ENCODE data around the gene BLOC1S4.
"Not testable (repeated sequence)": the region's sequence is repeated elsewhere in the genome, so short reads cannot be mapped to it uniquely, and the experiment has no call there.

BLOC1S4 gene

GRCh38 chr4:6746721-6747293 lies 30.8 kb downstream of the BLOC1S4 start:
- DNase-seq, result no peak

- DNase-seq, result no peak
Observed at GRCh38 chr4:6747294-6748051, 31.5 kb downstream of the BLOC1S4 start.

- DNase-seq, result no peak
Observed at GRCh38 chr4:6748286-6748685, 32.3 kb downstream of the BLOC1S4 start.

GRCh38 chr4:6749340-6750171 lies 33.6 kb downstream of the BLOC1S4 start:
- DNase-seq, result peak; percentile 88 to 96

- DNase-seq, result no peak
Observed at GRCh38 chr4:6750286-6751221, 34.6 kb downstream of the BLOC1S4 start.

GRCh38 chr4:6751611-6752485 lies 35.9 kb downstream of the BLOC1S4 start:
- no peak for DNase-seq

GRCh38 chr4:6752486-6752829 lies 36.5 kb downstream of the BLOC1S4 start:
- peak; percentile 53 to 76 for DNase-seq

GRCh38 chr4:6753103-6753560 lies 37.2 kb downstream of the BLOC1S4 start:
- DNase-seq, result peak; percentile 53 to 80

GRCh38 chr4:6753891-6754290 lies 37.9 kb downstream of the BLOC1S4 start:
- DNase-seq, result no peak

- no peak for DNase-seq
Observed at GRCh38 chr4:6754481-6755087, 38.6 kb downstream of the BLOC1S4 start.

GRCh38 chr4:6755088-6755753 lies 39.2 kb downstream of the BLOC1S4 start:
- DNase-seq, result no peak

- not testable (repeated sequence) for DNase-seq
Observed at GRCh38 chr4:6756345-6756744, 40.4 kb downstream of the BLOC1S4 start.

- DNase-seq, result no peak
Observed at GRCh38 chr4:6758728-6759127, 42.8 kb downstream of the BLOC1S4 start.

GRCh38 chr4:6760865-6761264 lies 44.9 kb downstream of the BLOC1S4 start:
- DNase-seq, result no peak

GRCh38 chr4:6761649-6762615 lies 46.0 kb downstream of the BLOC1S4 start:
- DNase-seq, result no peak

GRCh38 chr4:6763330-6763851 lies 47.4 kb downstream of the BLOC1S4 start:
- peak in 1 of 2 donors; percentile 27 for DNase-seq

GRCh38 chr4:6764976-6765620 lies 49.1 kb downstream of the BLOC1S4 start:
- DNase-seq, result no peak

GRCh38 chr4:6765703-6766102 lies 49.7 kb downstream of the BLOC1S4 start:
- DNase-seq, result no peak
